ENCODE measurements around the gene RIPOR3. TPM values are rescaled to one million over a fixed set of nuclear protein-coding genes. Genes with fewer than 3 reads are reported as not detected.
"Not testable (repeated sequence)": the region's sequence is repeated elsewhere in the genome, so short reads cannot be mapped to it uniquely, and the experiment has no call there.

Gene RIPOR3
- total RNA-seq, 1 experiment from 2014 or later = 0.46 TPM

- Histone ChIP-seq H2AK5ac (ENCODE audit: insufficient read length, low read length) (no peak overlapping the region), H2BK20ac (ENCODE audit: low read depth, low read length, poor library complexity, severe bottlenecking) (no peak overlapping the region), H3K4me1 (ENCODE audit: insufficient read depth, low read length) (no peaks in the 10 kb centered on the region), H3K23me2 (ENCODE audit: insufficient read length, low read depth, low read length, poor library complexity, severe bottlenecking) (no peaks in the 10 kb centered on the region), H3K23ac (ENCODE audit: insufficient read length, low read depth, low read length) (no peak overlapping the region), H3K14ac (ENCODE audit: insufficient read depth, low read length) (no peak overlapping the region), H3K27ac (ENCODE audit: insufficient read length, low read depth, low read length) (no peak overlapping the region), H2BK5ac (ENCODE audit: insufficient read length, low read length) (no peak overlapping the region), H3K79me2 (ENCODE audit: insufficient read depth, low read length) (no peaks in the 10 kb centered on the region), H2AFZ (ENCODE audit: low read length) (no peak overlapping the region), H4K8ac (replicated peaks; ENCODE audit: insufficient read length, low read depth, low read length) (no peak overlapping the region), H4K20me1 (ENCODE audit: control insufficient read depth, insufficient read depth, insufficient read length) (no peaks in the 10 kb centered on the region), H2BK120ac (ENCODE audit: low read depth, low read length, poor library complexity, severe bottlenecking) (no peak overlapping the region), H3K79me1 (ENCODE audit: insufficient read depth, low read depth, low read length, poor library complexity, severe bottlenecking) (no peaks in the 10 kb centered on the region), H3K18ac (ENCODE audit: insufficient read length, low read depth, low read length) (no peak overlapping the region), H3T11ph (ENCODE audit: low read length) (no peak overlapping the region), H2BK12ac (ENCODE audit: insufficient read length, low read depth, low read length) (no peak overlapping the region), H3K56ac (ENCODE audit: insufficient read length, low read depth, low read length) (no peak overlapping the region), H3K9ac (ENCODE audit: extremely low read depth, insufficient read length, low read length) (no peak overlapping the region), H4K5ac (ENCODE audit: insufficient read length, low read depth, low read length) (no peak overlapping the region), H3K4ac (ENCODE audit: low read depth, low read length) (no peak overlapping the region), H2BK15ac (ENCODE audit: low read depth, low read length) (no peak overlapping the region), H3K27me3 (ENCODE audit: insufficient read depth, low read length) (no peaks in the 10 kb centered on the region), H3K9me3 (ENCODE audit: control insufficient read depth, low read depth, low read length) (no peaks in the 10 kb centered on the region), H4K91ac (ENCODE audit: insufficient read length, low read depth, low read length) (no peak overlapping the region), H3K4me2 (ENCODE audit: insufficient read depth, insufficient read length, low read length) (no peak overlapping the region)
- H3K27me3 Mint-ChIP-seq (ENCODE audit: low read depth) = no peaks in the 10 kb centered on the region
- H3K36me3 Mint-ChIP-seq (ENCODE audit: insufficient read depth in 1 of 3, low read depth in 3 of 3) = no peaks in the 10 kb centered on the region; a peak in 1 of 7 replicates
- peak overlapping the region in 2 of 3 experiments; percentile 25 to 77; a peak in 2 of 7 replicates for H3K27ac Mint-ChIP-seq
- H3K9me3 Mint-ChIP-seq = no peaks in the 10 kb centered on the region; a peak in 1 of 5 replicates
- H3K4me3 Mint-ChIP-seq = no peak overlapping the region
- peaks cover 14 to 16% of the 10 kb centered on the region in 2 experiments for H3K4me1 Mint-ChIP-seq
- DNase-seq = no peak
- no peak for TF ChIP-seq CTCF (conservative IDR thresholded peaks at IDR 0.05)
- WGBS (ENCODE audit: extremely low coverage, insufficient read length, low lambda C conversion rate) = no CpG with 5 or more reads among the region's 14 CpGs
Measured at GRCh38 chr20:50540620-50541605, 150.4 kb downstream of the RIPOR3 start.

GRCh38 chr20:50539798-50540197 is 151.5 kb downstream of the RIPOR3 start:
- not testable (repeated sequence) for H3K79me1 ChIP-seq (ENCODE audit: insufficient read depth, low read depth, low read length, poor library complexity, severe bottlenecking); H3K56ac ChIP-seq (ENCODE audit: insufficient read length, low read depth, low read length); H2BK12ac ChIP-seq (ENCODE audit: insufficient read length, low read depth, low read length); H2BK20ac ChIP-seq (ENCODE audit: low read depth, low read length, poor library complexity, severe bottlenecking); H4K91ac ChIP-seq (ENCODE audit: insufficient read length, low read depth, low read length); H2AFZ ChIP-seq (ENCODE audit: low read length); H2BK15ac ChIP-seq (ENCODE audit: low read depth, low read length); H3K4ac ChIP-seq (ENCODE audit: low read depth, low read length); H2BK120ac ChIP-seq (ENCODE audit: low read depth, low read length, poor library complexity, severe bottlenecking); H3K18ac ChIP-seq (ENCODE audit: insufficient read length, low read depth, low read length); H4K5ac ChIP-seq (ENCODE audit: insufficient read length, low read depth, low read length); H3K14ac ChIP-seq (ENCODE audit: insufficient read depth, low read length); H3K23ac ChIP-seq (ENCODE audit: insufficient read length, low read depth, low read length); DNase-seq; H3K36me3 Mint-ChIP-seq (ENCODE audit: insufficient read depth in 1 of 3, low read depth in 3 of 3); H3K9ac ChIP-seq (ENCODE audit: extremely low read depth, insufficient read length, low read length); H4K8ac ChIP-seq (replicated peaks; ENCODE audit: insufficient read length, low read depth, low read length); H3K23me2 ChIP-seq (ENCODE audit: insufficient read length, low read depth, low read length, poor library complexity, severe bottlenecking); H3K4me1 ChIP-seq (ENCODE audit: insufficient read depth, low read length); H3T11ph ChIP-seq (ENCODE audit: low read length); H3K27me3 ChIP-seq (ENCODE audit: insufficient read depth, low read length); H4K20me1 ChIP-seq (ENCODE audit: control insufficient read depth, insufficient read depth, insufficient read length); H3K9me3 ChIP-seq (ENCODE audit: control insufficient read depth, low read depth, low read length); H3K9me3 Mint-ChIP-seq; H3K27ac Mint-ChIP-seq; H3K4me3 Mint-ChIP-seq; H2BK5ac ChIP-seq (ENCODE audit: insufficient read length, low read length); H3K27me3 Mint-ChIP-seq (ENCODE audit: low read depth); H3K27ac ChIP-seq (ENCODE audit: insufficient read length, low read depth, low read length); H3K79me2 ChIP-seq (ENCODE audit: insufficient read depth, low read length); H2AK5ac ChIP-seq (ENCODE audit: insufficient read length, low read length); H3K4me2 ChIP-seq (ENCODE audit: insufficient read depth, insufficient read length, low read length)
- peaks cover 11 to 14% of the 10 kb centered on the region in 2 experiments for H3K4me1 Mint-ChIP-seq
- no CpG with 5 or more reads among the region's 8 CpGs for WGBS (ENCODE audit: extremely low coverage, insufficient read length, low lambda C conversion rate)
